Liver (tissue), 3 donors: ENCODE data around the gene MAP3K10.

Experiments used
- CTCF ChIP-seq: fragments of 150-350 bp; IDR thresholded peaks from 2 replicates; pipeline ENCODE4 v1.5.1; 2017; ENCODE audit warnings: improper control_type of control experiment, low read depth, low read length; ENCODE audit not compliant: missing input control
- EGR1 ChIP-seq, 2 donors: IDR thresholded peaks; 2 replicates each; pipeline ENCODE4 v1.6.1; 2016 to 2018; ENCODE audit warnings: antibody characterized with exemption in 2 of 2, low read depth in 2 of 2
- JUND ChIP-seq, 2 donors: IDR thresholded peaks; 2 replicates each; pipeline ENCODE4 v1.6.1; 2016; ENCODE audit warnings: antibody characterized with exemption in 2 of 2
- donor health status: healthy.
- donor health status: healthy.

- TF ChIP-seq EGR1 (IDR thresholded peaks at IDR 0.05; ENCODE audit: low read depth in 2 of 2) (no peak), JUND (IDR thresholded peaks at IDR 0.05) (no peak), CTCF (no peak)
Measured at GRCh38 chr19:40234429-40235237, 43.4 kb downstream of the MAP3K10 start.
